ENCODE results near the gene SLC22A8. TPM values are rescaled to one million over a fixed set of nuclear protein-coding genes. Genes with fewer than 3 reads are reported as not detected.
"Not testable (repeated sequence)": the region's sequence is repeated elsewhere in the genome, so short reads cannot be mapped to it uniquely, and the experiment has no call there.

The SLC22A8 gene
- total RNA-seq, 1 donor from 2014 or later = not detected

- no peak for DNase-seq (ENCODE audit: low spot score)
Observed at GRCh38 chr11:62988276-62988675, 27.4 kb downstream of the SLC22A8 start.

- DNase-seq (ENCODE audit: low spot score) = no peak
Observed at GRCh38 chr11:62985041-62985750, 30.4 kb downstream of the SLC22A8 start.

DNA sequence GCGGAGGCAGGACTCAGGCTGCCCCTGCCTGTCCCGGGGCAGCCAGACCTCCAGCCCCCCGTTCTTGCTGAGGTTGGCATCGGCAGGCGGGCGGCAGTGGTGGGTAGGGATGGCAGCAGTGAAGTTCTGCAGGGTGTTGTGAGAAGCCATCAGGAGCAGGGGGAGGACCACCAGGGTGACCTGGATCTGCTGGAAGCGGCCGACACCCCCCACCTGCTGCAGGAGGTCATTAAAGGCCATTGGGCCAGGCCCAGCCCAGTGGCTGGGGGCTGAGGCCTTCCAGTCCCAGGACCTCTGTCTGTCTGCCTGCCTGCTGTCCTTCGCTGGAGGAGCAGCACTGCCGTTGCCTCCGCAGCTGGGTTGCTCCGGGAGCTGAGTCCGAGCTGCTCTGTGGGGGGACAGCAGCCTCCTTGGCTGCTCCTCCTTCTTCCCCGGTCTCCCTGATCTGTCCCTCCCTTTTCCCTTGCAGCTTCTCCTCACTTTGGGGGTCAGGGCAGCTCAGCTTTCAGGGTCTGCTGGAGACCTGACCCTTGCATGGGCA, 31.1 kb downstream of the SLC22A8 start, which contains the start of gene SLC22A6:
SLC22A6 (minus strand) TSS at position 517 of the 541 bp plus-strand sequence; CDS start at position 240, 277 bp downstream.
- DNase-seq (ENCODE audit: low spot score) = no peak

DNA sequence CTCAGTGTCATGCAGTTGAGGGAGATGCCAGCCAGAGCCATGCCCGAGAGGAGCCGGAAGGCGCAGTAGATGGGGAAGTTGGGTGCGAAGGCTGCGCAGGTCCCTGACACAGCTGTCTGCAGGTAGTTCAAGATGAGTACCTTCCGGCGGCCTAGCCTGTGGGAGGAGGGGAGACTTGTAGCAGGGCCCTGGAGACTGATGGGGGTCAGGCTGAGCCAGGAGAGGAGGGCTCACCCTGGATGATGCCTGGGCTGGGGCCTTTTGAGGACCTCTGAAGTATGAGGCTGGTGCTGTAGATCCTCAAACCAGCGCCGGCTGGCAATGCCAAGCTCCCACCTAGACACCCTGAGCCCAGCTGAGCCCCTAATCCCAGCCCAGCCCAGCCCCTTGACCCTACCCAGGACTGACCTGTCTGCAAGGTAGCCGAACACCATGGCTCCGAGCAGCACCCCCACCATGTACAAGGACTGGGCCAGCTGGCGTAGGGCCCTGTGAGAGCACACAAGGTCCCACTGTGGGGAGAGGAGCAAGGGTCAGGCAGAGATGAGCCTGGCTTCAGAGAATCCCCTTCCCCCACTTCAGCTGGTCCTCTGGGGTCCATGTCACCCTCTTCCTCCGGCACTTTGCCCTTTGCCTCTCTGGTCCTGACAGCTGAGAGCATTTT, 32.0 kb downstream of the SLC22A8 start:
- no peak for DNase-seq (ENCODE audit: low spot score)

DNA sequence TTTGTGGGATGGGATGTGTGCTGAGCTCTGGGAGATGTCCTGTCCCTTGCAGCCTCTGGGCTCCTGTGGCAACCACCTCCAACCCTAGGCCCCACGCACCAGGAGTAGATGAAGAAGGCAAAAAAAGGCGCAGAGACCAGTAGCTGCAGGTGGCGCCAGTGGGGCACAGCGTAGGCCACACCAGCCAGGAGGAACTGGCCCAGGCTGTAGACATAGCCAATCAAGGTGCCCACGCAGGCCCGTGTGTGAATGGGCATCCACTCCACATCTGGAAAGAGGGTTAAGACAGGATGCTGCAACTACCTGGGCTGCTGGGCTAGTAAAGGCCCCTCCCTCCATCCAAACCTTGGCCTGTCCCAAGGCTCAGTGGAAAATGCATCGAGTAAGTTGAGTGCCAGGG, 33.9 kb downstream of the SLC22A8 start:
- no peak for DNase-seq (ENCODE audit: low spot score)

DNA sequence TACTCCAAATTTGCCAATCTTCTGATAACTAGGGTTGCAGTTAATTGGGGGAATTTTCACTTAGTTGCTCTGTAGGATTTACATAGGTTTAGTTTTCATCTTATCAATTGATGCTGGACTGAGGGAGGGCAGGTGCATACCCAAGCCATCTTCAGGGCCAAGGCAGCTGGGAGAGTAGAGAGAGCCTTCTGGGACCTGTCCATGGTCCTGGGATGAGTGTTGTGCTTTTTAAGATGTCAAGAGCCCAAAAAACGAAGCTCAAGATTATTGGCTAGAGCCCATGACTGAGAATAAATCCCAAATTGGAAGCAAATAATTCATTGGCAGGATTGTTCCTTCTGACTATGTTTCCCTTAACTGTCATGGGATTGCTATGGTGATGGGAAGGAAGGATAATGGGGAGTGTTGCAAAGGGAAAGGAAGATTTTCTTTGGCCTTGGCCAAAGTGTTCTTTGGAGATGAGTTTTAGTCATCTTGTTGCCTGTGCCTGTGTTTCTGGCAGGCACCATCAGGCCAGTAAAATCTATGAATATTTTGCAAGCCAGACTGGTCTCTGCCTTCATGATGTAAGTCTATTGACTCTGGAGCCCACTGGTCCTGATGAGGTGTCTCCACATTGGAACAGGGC, 35.4 kb downstream of the SLC22A8 start:
- no peak for DNase-seq (ENCODE audit: low spot score)

DNA sequence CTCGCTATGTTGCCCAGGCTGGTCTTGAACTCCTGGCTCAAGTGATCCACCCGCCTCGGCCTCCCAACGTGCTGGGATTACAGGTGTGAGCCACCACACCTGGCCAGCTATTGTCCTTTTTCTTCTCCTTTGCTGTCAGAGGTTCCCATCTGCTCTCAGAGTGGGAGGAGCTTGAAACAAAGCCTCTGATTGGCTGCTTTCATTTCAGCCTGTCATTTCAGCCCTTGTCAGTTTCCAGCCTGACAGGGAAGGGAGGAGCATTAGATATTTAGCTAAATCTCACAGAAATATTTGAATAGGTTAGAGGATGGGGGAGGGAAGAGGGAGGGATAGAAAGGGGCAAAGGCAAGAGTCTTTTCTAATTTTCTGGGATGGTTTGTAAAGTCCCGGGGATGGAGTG, 39.5 kb downstream of the SLC22A8 start:
- DNase-seq (ENCODE audit: low spot score) = no peak

- peak; percentile 24 for DNase-seq (ENCODE audit: low spot score)
Observed at GRCh38 chr11:62974848-62975522, 40.7 kb downstream of the SLC22A8 start.

DNA sequence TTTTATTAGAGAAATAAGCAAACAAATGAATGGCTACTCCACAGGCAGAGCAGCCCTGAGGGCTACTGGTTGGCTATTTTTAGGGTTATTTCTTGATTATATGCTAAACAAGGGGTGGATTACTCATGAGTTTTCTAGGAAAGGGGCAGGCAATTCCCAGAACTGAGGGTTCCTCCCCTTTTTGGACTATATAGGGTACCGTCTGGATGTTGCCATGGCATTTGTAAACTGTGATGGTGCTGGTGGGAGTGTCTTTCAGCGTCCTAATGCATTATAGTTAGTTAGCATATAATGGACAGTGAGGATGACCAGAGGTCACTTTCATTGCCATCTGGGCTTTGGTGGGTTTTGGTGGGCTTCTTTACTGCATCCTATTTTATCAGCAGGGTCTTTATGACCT, 50.1 kb downstream of the SLC22A8 start:
- DNase-seq (ENCODE audit: low spot score) = no peak

DNA sequence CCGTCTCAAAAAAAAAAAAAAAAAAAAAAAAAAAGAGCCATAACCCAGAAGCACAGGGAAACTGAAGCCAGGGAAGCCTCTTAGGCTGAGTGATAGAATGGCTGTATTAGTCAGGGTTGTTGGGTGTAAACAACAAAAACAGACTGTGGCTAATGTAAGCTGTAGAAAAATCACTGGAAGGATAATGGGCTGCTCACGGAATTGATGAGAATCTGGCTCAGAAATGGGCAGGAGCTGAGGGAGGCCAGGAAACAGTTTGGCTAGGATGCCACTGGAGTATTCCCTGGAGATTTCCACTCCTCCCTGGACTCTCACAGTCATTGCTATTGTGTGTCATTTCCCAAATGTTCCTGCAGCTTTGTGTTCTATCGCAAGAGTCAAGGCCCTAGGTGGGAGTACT, 53.2 kb downstream of the SLC22A8 start:
- DNase-seq (ENCODE audit: low spot score) = no peak

- DNase-seq (ENCODE audit: low spot score) = no peak
Observed at GRCh38 chr11:62961017-62961570, 54.5 kb downstream of the SLC22A8 start.

- DNase-seq (ENCODE audit: low spot score) = no peak
Observed at GRCh38 chr11:62959422-62959980, 56.1 kb downstream of the SLC22A8 start.

- DNase-seq (ENCODE audit: low spot score) = no peak
Observed at GRCh38 chr11:62958547-62959421, 56.9 kb downstream of the SLC22A8 start.

DNA sequence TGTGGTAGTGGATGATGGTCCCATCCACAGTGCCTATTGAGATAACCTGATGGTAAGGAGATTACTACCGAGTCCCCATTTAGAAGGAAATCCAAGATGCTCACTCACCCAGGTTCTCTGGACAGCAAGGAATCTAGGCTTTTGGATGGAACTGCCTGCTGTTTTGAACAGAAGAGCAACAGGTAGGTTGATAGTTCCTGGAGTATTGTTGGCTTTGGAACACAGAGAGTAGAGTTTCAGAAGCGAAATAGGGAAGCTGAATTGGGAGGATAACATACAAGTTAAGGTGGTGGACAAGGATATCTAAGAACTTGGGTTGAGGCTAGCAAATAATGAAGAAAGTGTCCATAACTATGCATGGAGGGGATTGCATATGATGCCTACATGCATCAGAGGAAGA, 58.5 kb downstream of the SLC22A8 start:
- no peak for DNase-seq (ENCODE audit: low spot score)

DNA sequence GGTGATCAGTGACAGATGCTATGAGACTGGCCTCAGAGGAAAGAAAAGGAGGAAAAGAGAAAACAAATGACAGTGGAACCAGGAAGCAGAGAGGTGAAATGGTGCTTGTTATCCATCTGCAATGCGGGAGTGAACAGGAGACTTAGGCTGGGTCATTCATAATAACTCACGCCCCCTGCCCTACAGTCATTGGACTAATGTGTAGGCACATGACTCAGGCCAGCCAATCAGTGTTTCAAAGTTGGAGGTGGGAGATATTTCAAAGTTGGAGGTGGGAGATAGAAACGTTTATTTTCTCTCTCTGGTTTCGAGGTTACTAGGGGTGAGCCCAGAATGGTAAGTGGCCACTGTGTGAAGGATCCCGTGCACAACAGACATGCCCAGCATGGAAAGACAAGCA, 61.2 kb downstream of the SLC22A8 start:
- no peak for DNase-seq (ENCODE audit: low spot score)

- no peak for DNase-seq (ENCODE audit: low spot score)
Observed at GRCh38 chr11:62953811-62954210, 61.8 kb downstream of the SLC22A8 start.

GRCh38 chr11:62948765-62949320, 66.8 kb downstream of the SLC22A8 start:
- no peak for DNase-seq (ENCODE audit: low spot score)

GRCh38 chr11:62945538-62945937, 70.1 kb downstream of the SLC22A8 start:
- DNase-seq (ENCODE audit: low spot score) = not testable (repeated sequence)
